HepG2 (cell line): ENCODE measurements around the gene NDUFA13.

ENCODE experiments used
- JUN ChIP-seq: sonication (generic); formaldehyde crosslinking; IDR thresholded peaks from 2 replicates; pipeline ENCODE4 v1.4.0; 2020; ENCODE audit warnings: mild to moderate bottlenecking, missing genetic modification reagents
- KMT2B ChIP-seq: IDR thresholded peaks from 2 replicates; pipeline ENCODE4 v1.6.1; 2016; ENCODE audit warnings: missing genetic modification reagents, missing compliant biosample characterization
- POLR2A ChIP-seq, 2 experiments: IDR thresholded peaks; 2 replicates each; pipeline ENCODE4 v1.6.1; 2011; ENCODE audit warnings: low read depth in 2 of 2, low read length in 2 of 2, mild to moderate bottlenecking in 1 of 2, moderate library complexity in 1 of 2; ENCODE audit not compliant: insufficient read depth in 1 of 2
- RFX5 ChIP-seq: IDR thresholded peaks from 2 replicates; pipeline ENCODE4 v1.6.1; 2011; ENCODE audit warnings: low read depth, low read length, improper control_type of control experiment

- TF ChIP-seq KMT2B (CRISPR knock-in tag) = no peak
- TF ChIP-seq JUN = no peak
- no peak for TF ChIP-seq POLR2A (IDR thresholded peaks at IDR 0.05; ENCODE audit: insufficient read depth in 1 of 2, low read depth in 2 of 2, low read length in 2 of 2)
- TF ChIP-seq RFX5 = no peak
Observed at GRCh38 chr19:19485998-19486290, 30.1 kb upstream of the NDUFA13 start.
